ENCODE results near the gene CAMTA1. TPM values are rescaled to one million over a fixed set of nuclear protein-coding genes. Genes with fewer than 3 reads are reported as not detected.

The CAMTA1 gene
- total RNA-seq, 1 experiment from 2014 or later = 69.5 TPM

GRCh38 chr1:7317888-7318287, 532.6 kb downstream of the CAMTA1 start:
- Histone ChIP-seq H2AFZ (ENCODE audit: low read depth, low read length, poor library complexity, severe bottlenecking) (no peak overlapping the region), H3K27ac (ENCODE audit: low read depth, low read length) (no peak overlapping the region), H3K4me3 (replicated peaks in 1 of 2; ENCODE audit: low read depth in 1 of 2, low read length in 2 of 2) (no peak overlapping the region), H3K9me3 (ENCODE audit: control insufficient read depth in 1 of 2, insufficient read depth in 1 of 2, low read depth in 1 of 2, low read length in 2 of 2) (no peaks in the 10 kb centered on the region), H3K79me2 (ENCODE audit: insufficient read depth, low read length) (no peaks in the 10 kb centered on the region), H3K9me2 (ENCODE audit: insufficient read depth) (no peaks in the 10 kb centered on the region), H3K27me3 (ENCODE audit: insufficient read depth, low read length) (no peaks in the 10 kb centered on the region), H3K4me2 (ENCODE audit: low read length) (no peak overlapping the region), H3K36me3 (ENCODE audit: control insufficient read depth in 1 of 2, insufficient read depth in 2 of 2, low read length in 2 of 2) (no peaks in the 10 kb centered on the region), H4K20me1 (ENCODE audit: insufficient read depth) (no peaks in the 10 kb centered on the region), H3K4me1 (ENCODE audit: control insufficient read depth in 1 of 2, insufficient read depth in 2 of 2, low read length in 2 of 2) (peaks cover 5 to 13% of the 10 kb centered on the region in 2 experiments; a peak in 3 of 4 replicates), H3K9ac (ENCODE audit: low read length) (no peak overlapping the region)
- no peak for DNase-seq (ENCODE audit: low read depth, low spot score)
- ChIA-PET POLR2A (no interaction called here), RAD21 (ENCODE audit: low non-redundant PET in 1 of 2, low total read pairs in 2 of 2, uncharacterized antibody in 2 of 2, unreplicated experiment in 2 of 2) (no interaction called here), CTCF (no interaction called here)
- TF ChIP-seq JUND (IDR thresholded peaks at IDR 0.05) = no peak
- no peak for TF ChIP-seq SRF (IDR thresholded peaks at IDR 0.05; ENCODE audit: low read depth)
- TF ChIP-seq, protein P1, sequence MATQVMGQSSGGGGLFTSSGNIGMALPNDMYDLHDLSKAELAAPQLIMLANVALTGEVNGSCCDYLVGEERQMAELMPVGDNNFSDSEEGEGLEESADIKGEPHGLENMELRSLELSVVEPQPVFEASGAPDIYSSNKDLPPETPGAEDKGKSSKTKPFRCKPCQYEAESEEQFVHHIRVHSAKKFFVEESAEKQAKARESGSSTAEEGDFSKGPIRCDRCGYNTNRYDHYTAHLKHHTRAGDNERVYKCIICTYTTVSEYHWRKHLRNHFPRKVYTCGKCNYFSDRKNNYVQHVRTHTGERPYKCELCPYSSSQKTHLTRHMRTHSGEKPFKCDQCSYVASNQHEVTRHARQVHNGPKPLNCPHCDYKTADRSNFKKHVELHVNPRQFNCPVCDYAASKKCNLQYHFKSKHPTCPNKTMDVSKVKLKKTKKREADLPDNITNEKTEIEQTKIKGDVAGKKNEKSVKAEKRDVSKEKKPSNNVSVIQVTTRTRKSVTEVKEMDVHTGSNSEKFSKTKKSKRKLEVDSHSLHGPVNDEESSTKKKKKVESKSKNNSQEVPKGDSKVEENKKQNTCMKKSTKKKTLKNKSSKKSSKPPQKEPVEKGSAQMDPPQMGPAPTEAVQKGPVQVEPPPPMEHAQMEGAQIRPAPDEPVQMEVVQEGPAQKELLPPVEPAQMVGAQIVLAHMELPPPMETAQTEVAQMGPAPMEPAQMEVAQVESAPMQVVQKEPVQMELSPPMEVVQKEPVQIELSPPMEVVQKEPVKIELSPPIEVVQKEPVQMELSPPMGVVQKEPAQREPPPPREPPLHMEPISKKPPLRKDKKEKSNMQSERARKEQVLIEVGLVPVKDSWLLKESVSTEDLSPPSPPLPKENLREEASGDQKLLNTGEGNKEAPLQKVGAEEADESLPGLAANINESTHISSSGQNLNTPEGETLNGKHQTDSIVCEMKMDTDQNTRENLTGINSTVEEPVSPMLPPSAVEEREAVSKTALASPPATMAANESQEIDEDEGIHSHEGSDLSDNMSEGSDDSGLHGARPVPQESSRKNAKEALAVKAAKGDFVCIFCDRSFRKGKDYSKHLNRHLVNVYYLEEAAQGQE (IDR thresholded peaks at IDR 0.05; ENCODE audit: low read depth) = no peak
- no peak for TF ChIP-seq POLR2A (IDR thresholded peaks at IDR 0.05; ENCODE audit: borderline replicate concordance, extremely low read depth, insufficient read depth, insufficient read length)
- TF ChIP-seq, protein P2, sequence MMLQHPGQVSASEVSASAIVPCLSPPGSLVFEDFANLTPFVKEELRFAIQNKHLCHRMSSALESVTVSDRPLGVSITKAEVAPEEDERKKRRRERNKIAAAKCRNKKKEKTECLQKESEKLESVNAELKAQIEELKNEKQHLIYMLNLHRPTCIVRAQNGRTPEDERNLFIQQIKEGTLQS (IDR thresholded peaks at IDR 0.05) = no peak
- TF ChIP-seq FOSL1 (IDR thresholded peaks at IDR 0.05; ENCODE audit: low read depth) = no peak
- no peak for TF ChIP-seq ZBTB33 (IDR thresholded peaks at IDR 0.05; ENCODE audit: extremely low read depth, insufficient replicate concordance, low read length)
- TF ChIP-seq SIN3A (IDR thresholded peaks at IDR 0.05; ENCODE audit: low read depth) = no peak
- TF ChIP-seq POLR2AphosphoS5 (IDR thresholded peaks at IDR 0.05; ENCODE audit: low read depth, low read length) = no peak
- TF ChIP-seq SP1 (IDR thresholded peaks at IDR 0.05; ENCODE audit: low read depth) = no peak
- no peak for TF ChIP-seq MAX (IDR thresholded peaks at IDR 0.05)
- TF ChIP-seq EZH2phosphoT487 (IDR thresholded peaks at IDR 0.05; ENCODE audit: borderline replicate concordance) = no peak
- TF ChIP-seq EGR1 (IDR thresholded peaks at IDR 0.05; ENCODE audit: low read depth) = no peak
- TF ChIP-seq YY1 (IDR thresholded peaks at IDR 0.05; ENCODE audit: extremely low read depth, insufficient replicate concordance, low read depth, low read length) = no peak
- TF ChIP-seq ZFX (IDR thresholded peaks at IDR 0.05) = no peak
- TF ChIP-seq TCF7L2 (IDR thresholded peaks at IDR 0.05; ENCODE audit: borderline replicate concordance, extremely low read depth, insufficient read depth, insufficient read length) = no peak
- no peak for TF ChIP-seq ELF1 (IDR thresholded peaks at IDR 0.05; ENCODE audit: borderline replicate concordance, low read depth)
- no peak for TF ChIP-seq CBX3 (IDR thresholded peaks at IDR 0.05; ENCODE audit: low read depth)
- no peak for TF ChIP-seq ZNF274 (IDR thresholded peaks at IDR 0.05; ENCODE audit: low read depth, low read length)
- no peak for TF ChIP-seq RAD21 (IDR thresholded peaks at IDR 0.05; ENCODE audit: low read depth)
- BruUV-seq (replicated peaks) = no TSS peak
- ATAC-seq = no peak
- intact Hi-C loops (cut with micrococcal nuclease) = no loop called here

All from HCT116 (cell line).